ENCODE measurements around the gene CD81.

- TF ChIP-seq, protein P1, sequence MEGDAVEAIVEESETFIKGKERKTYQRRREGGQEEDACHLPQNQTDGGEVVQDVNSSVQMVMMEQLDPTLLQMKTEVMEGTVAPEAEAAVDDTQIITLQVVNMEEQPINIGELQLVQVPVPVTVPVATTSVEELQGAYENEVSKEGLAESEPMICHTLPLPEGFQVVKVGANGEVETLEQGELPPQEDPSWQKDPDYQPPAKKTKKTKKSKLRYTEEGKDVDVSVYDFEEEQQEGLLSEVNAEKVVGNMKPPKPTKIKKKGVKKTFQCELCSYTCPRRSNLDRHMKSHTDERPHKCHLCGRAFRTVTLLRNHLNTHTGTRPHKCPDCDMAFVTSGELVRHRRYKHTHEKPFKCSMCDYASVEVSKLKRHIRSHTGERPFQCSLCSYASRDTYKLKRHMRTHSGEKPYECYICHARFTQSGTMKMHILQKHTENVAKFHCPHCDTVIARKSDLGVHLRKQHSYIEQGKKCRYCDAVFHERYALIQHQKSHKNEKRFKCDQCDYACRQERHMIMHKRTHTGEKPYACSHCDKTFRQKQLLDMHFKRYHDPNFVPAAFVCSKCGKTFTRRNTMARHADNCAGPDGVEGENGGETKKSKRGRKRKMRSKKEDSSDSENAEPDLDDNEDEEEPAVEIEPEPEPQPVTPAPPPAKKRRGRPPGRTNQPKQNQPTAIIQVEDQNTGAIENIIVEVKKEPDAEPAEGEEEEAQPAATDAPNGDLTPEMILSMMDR (IDR thresholded peaks at IDR 0.05; ENCODE audit: insufficient read depth, low read length, poor library complexity, severe bottlenecking) = no peak
- TF ChIP-seq EZH2phosphoT487 (conservative IDR thresholded peaks at IDR 0.05; ENCODE audit: low read length) = no peak
These were observed 13.6 kb downstream of the CD81 start for GRCh38 chr11:2390725-2391151.

Data from SU-DHL-6 (cell line).